GM12878 (cell line): ENCODE data around the gene ANKRD28. TPM values are rescaled to one million over a fixed set of nuclear protein-coding genes. Genes with fewer than 3 reads are reported as not detected.

Source experiments
- ATAC-seq: fragments of 200-7000 bp; cut with Tn5 transposase; 3 replicates; pipeline ENCODE4 v1.9.1; 2020; ENCODE audit warnings: mild to moderate bottlenecking, moderate library complexity
- BruUV-seq: library from RNA; stranded (reverse); fragments of 400-500 nt; replicated peaks from 2 replicates; lab custom pipeline; 2021; lab: Mats Ljungman, UMichigan
- CTCF ChIA-PET: fragments of 300-600 bp; sonication (Branson Sonifier 250); formaldehyde crosslinking; extraction: SDS; loops from one replicate; lab custom pipeline; 2021; ENCODE audit warnings: inconsistent platforms; lab: Yijun Ruan, JAX
- POLR2A ChIA-PET: fragments of 350-600 bp; formaldehyde crosslinking; extraction: SDS; loops from one replicate; lab custom pipeline; 2021; ENCODE audit warnings: inconsistent platforms; lab: Charles Lee
- RAD21 ChIA-PET: fragments of 300-600 bp; sonication (Branson Sonifier 250); formaldehyde crosslinking; loops from one replicate; lab custom pipeline; 2023; ENCODE audit warnings: antibody characterized with exemption; ENCODE audit not compliant: unreplicated experiment; lab: Charles Lee
- SMC1A ChIA-PET: fragments of 300-600 bp; sonication (Branson Sonifier 250); formaldehyde crosslinking; loops from one replicate; lab custom pipeline; 2023; ENCODE audit not compliant: unreplicated experiment, uncharacterized antibody; lab: Charles Lee
- DNase-seq: peaks from one replicate; pipeline ENCODE4 v3.0.0-alpha.2; 2011; ENCODE audit warnings: low read depth, low spot score
- FAIRE-seq: peaks from 3 replicates; lab custom pipeline; 2011; peaks lifted over from hg19 to GRCh38; lab: Jason Lieb, UNC
- H2AFZ ChIP-seq: 2 replicates; pipeline ENCODE4 v1.6.0; 2011; ENCODE audit warnings: low read depth, low read length, control low read depth; ENCODE audit not compliant: control insufficient read depth
- H3K27ac ChIP-seq: 2 replicates; pipeline ENCODE4 v1.5.1; 2011; ENCODE audit warnings: control low read depth; ENCODE audit not compliant: control insufficient read depth, insufficient read depth
- H3K27me3 ChIP-seq, 2 experiments: replicated peaks in 1 of 2; 2 replicates each; pipeline versions ENCODE4 v1.6.0 to v1.6.1; 2011; ENCODE audit warnings: low read length in 1 of 2; ENCODE audit not compliant: control insufficient read depth in 2 of 2, insufficient read depth in 2 of 2
- H3K36me3 ChIP-seq, 2 experiments: 2 replicates each; pipeline ENCODE4 v1.5.1; 2011; ENCODE audit warnings: low read length in 1 of 2; ENCODE audit not compliant: control insufficient read depth in 2 of 2, insufficient read depth in 2 of 2
- H3K4me1 ChIP-seq: 2 replicates; pipeline ENCODE4 v1.6.1; 2011; ENCODE audit warnings: mild to moderate bottlenecking, low read length, moderate library complexity, mixed read lengths; ENCODE audit not compliant: control insufficient read depth, insufficient read depth
- H3K4me2 ChIP-seq: 2 replicates; pipeline ENCODE4 v1.6.0; 2011; ENCODE audit warnings: control low read depth; ENCODE audit not compliant: control insufficient read depth, insufficient read depth
- H3K4me3 ChIP-seq: fragments of 200-600 bp; sonication (generic); 2 replicates; pipeline ENCODE4 v1.5.1; 2016
- H3K79me2 ChIP-seq: 2 replicates; pipeline ENCODE4 v1.6.0; 2011; ENCODE audit warnings: low read length; ENCODE audit not compliant: control insufficient read depth, insufficient read depth
- H3K9ac ChIP-seq: 2 replicates; pipeline ENCODE4 v1.8.0; 2011; ENCODE audit warnings: low read length, control low read depth, mixed read lengths; ENCODE audit not compliant: control insufficient read depth, insufficient read depth
- H3K9me3 ChIP-seq: replicated peaks from 3 replicates; pipeline ENCODE4 v1.5.1; 2011; ENCODE audit warnings: mild to moderate bottlenecking, low read length; ENCODE audit not compliant: control insufficient read depth, insufficient read depth
- H4K20me1 ChIP-seq: 2 replicates; pipeline ENCODE4 v1.6.0; 2011; ENCODE audit not compliant: control insufficient read depth, insufficient read depth
- CEBPB ChIP-seq, 2 experiments: fragments of 150-350 bp in 1 of 2; IDR thresholded peaks; 2 replicates each; pipeline ENCODE4 v1.6.1; 2012 to 2014; ENCODE audit warnings: low read depth in 2 of 2, low read length in 2 of 2, borderline replicate concordance in 1 of 2, inconsistent platforms in 1 of 2
- CEBPZ ChIP-seq: fragments of 150-350 bp; IDR thresholded peaks from 2 replicates; pipeline ENCODE4 v1.6.1; 2016; ENCODE audit warnings: low read depth, low read length
- E2F8 ChIP-seq: fragments of 450-650 bp; IDR thresholded peaks from 2 replicates; pipeline ENCODE4 v1.6.1; 2018; ENCODE audit warnings: mild to moderate bottlenecking, low read depth, moderate library complexity; ENCODE audit not compliant: partially characterized antibody
- HDGF ChIP-seq: fragments of 450-650 bp; IDR thresholded peaks from 2 replicates; pipeline ENCODE4 v1.6.1; 2016; ENCODE audit warnings: antibody characterized with exemption
- MXI1 ChIP-seq: fragments of 150-350 bp; IDR thresholded peaks from 2 replicates; pipeline ENCODE4 v1.6.1; 2011; ENCODE audit warnings: low read depth, mild to moderate bottlenecking, inconsistent platforms, low read length, improper control_type of control experiment
- NFYA ChIP-seq: IDR thresholded peaks from 2 replicates; pipeline ENCODE4 v1.6.1; 2011; ENCODE audit warnings: low read depth, mild to moderate bottlenecking, low read length, improper control_type of control experiment, borderline replicate concordance
- SMAD5 ChIP-seq: IDR thresholded peaks from 2 replicates; pipeline ENCODE4 v1.6.1; 2016; ENCODE audit warnings: antibody characterized with exemption, low read depth
- SREBF1 ChIP-seq: IDR thresholded peaks from 2 replicates; pipeline ENCODE4 v1.6.1; 2012; ENCODE audit warnings: mild to moderate bottlenecking, low read length
- TBL1XR1 ChIP-seq: IDR thresholded peaks from 2 replicates; pipeline ENCODE4 v1.6.1; 2012; ENCODE audit warnings: low read depth, low read length, improper control_type of control experiment
- TCF12 ChIP-seq: IDR thresholded peaks from 2 replicates; pipeline ENCODE4 v1.6.1; 2011; ENCODE audit warnings: low read depth, mild to moderate bottlenecking, low read length
- USF1 ChIP-seq: IDR thresholded peaks from 2 replicates; pipeline ENCODE4 v1.6.1; 2011; ENCODE audit warnings: borderline replicate concordance, low read depth, mild to moderate bottlenecking, moderate library complexity, mixed read lengths, low read length; ENCODE audit not compliant: insufficient read depth; ENCODE audit errors: extremely low read length
- ZBTB40 ChIP-seq: fragments of 450-650 bp; IDR thresholded peaks from 2 replicates; pipeline ENCODE4 v1.6.1; 2016; ENCODE audit warnings: mild to moderate bottlenecking, moderate library complexity, borderline replicate concordance
- WGBS: methylation state at CpG from one replicate; pipeline ENCODE4 v1.1.6; 2016; ENCODE audit warnings: low lambda C conversion rate; ENCODE audit not compliant: insufficient replicate concordance, insufficient coverage; ENCODE audit errors: missing lambda C conversion rate; 5-methylcytosine and 5-hydroxymethylcytosine counted together
- in situ Hi-C: fragments of 300-500 bp; cut with MboI; formaldehyde crosslinking; loops from 9 replicates; pipeline ENCODE4 v1.14.3; 2018; ENCODE audit warnings: mixed read lengths
- intact Hi-C: fragments of 100-400 bp; cut with micrococcal nuclease; formaldehyde crosslinking; loops from one replicate; pipeline ENCODE4 v1.14.2; 2022; ENCODE audit not compliant: unreplicated experiment
- polyA plus RNA-seq, 11 experiments: library from polyadenylated mRNA; depleted of rRNA in 4 of 11; unstranded in 6 of 11; stranded (reverse) in 5 of 11; fragments of >200 nt; fragmentation: Nextera tagmentation in 4 of 11; fragmentation: Illumina TruSeq in 1 of 11; extraction: Ambion mirVana in 4 of 11; extraction: Trizol in 1 of 11; gene quantifications; 1 replicate in 1 of 11; 2 replicates in 10 of 11; pipeline versions ENCODE4 v1.2.1 to v1.2.3, GENCODE V29; 2011 to 2016; ENCODE audit warnings: inconsistent platforms in 2 of 11, missing spikeins in 2 of 11, low read depth in 1 of 11
- total RNA-seq, 4 experiments: library from RNA; depleted of rRNA in 3 of 4; stranded (reverse); fragments of >200 nt in 3 of 4; fragmentation: Illumina TruSeq in 1 of 4; extraction: Trizol in 1 of 4; gene quantifications; 2 replicates each; pipeline versions ENCODE4 v1.2.1 to v1.2.3, GENCODE V29; 2013 to 2021

ANKRD28 gene
- total and polyA plus RNA-seq, 10 of the 15 experiments (the other 5 are each of a cell fraction or from before 2014, with no cell fraction given), result 11.2 to 105 (median 38.3) TPM

GRCh38 chr3:15651396-15651795 lies 146.4 kb downstream of the ANKRD28 start:
- ChIA-PET POLR2A (interaction anchor here (0.5 kb wide), 1 partner anchor 125 kb away, joined by 3 read pairs; no protein-coding TSS in a partner anchor), RAD21 (interaction anchor here (1.1 to 1.2 kb wide), 2 partner anchors 14 to 145 kb away, joined by 3 read pairs; no protein-coding TSS in a partner anchor), CTCF (interaction anchor here (5.2 kb wide), 1 partner anchor 22 kb away, joined by 35 read pairs; no protein-coding TSS in a partner anchor), SMC1A (interaction anchor here (0.9 to 6.7 kb wide), 3 partner anchors 12 to 15 kb away, joined by 3 to 61 read pairs (median 5); no protein-coding TSS in a partner anchor)
- intact Hi-C loops (no loop called here), in situ Hi-C loops (no loop called here)
- BruUV-seq, result no TSS peak
- FAIRE-seq (no peak), ATAC-seq (no peak), DNase-seq (no peak)
- Histone ChIP-seq H3K9ac (no peak overlapping the region), H4K20me1 (no peaks in the 10 kb centered on the region), H3K36me3 (no peaks in the 10 kb centered on the region), H3K27ac (no peak overlapping the region), H3K27me3 (no peaks in the 10 kb centered on the region), H3K9me3 (peaks cover 11% of the 10 kb centered on the region), H2AFZ (no peak overlapping the region), H3K4me1 (peaks cover 38% of the 10 kb centered on the region), H3K4me3 (no peak overlapping the region), H3K4me2 (no peak overlapping the region), H3K79me2 (no peaks in the 10 kb centered on the region)
- WGBS, result 98% methylated on average over 8 of the region's 8 CpGs
- TF ChIP-seq SREBF1, result no peak
- no peak for TF ChIP-seq MXI1
- no peak for TF ChIP-seq ZBTB40
- no peak for TF ChIP-seq SMAD5
- TF ChIP-seq TBL1XR1, result no peak
- no peak for TF ChIP-seq CEBPZ
- TF ChIP-seq E2F8, result no peak
- no peak for TF ChIP-seq HDGF
- TF ChIP-seq CEBPB (IDR thresholded peaks at IDR 0.05; ENCODE audit: borderline replicate concordance in 1 of 2, low read depth in 2 of 2, low read length in 2 of 2), result no peak
- no peak for TF ChIP-seq TCF12
- no peak for TF ChIP-seq USF1
- no peak for TF ChIP-seq NFYA
